HEK293 (cell line): Measurements from ENCODE around the gene AFAP1L2.

Experiments used
- CTCF ChIA-PET: fragments of 350-600 bp; formaldehyde crosslinking; extraction: SDS; loops from one replicate; lab custom pipeline; 2021; ENCODE audit warnings: antibody characterized with exemption; lab: Yijun Ruan, JAX
- POLR2A ChIA-PET: fragments of 300-600 bp; formaldehyde crosslinking; extraction: SDS; loops from one replicate; lab custom pipeline; 2020; ENCODE audit warnings: antibody characterized with exemption, inconsistent platforms; lab: Yijun Ruan, JAX
- H3K27ac ChIP-seq: fragments of 200-500 bp; sonication (Bioruptor generic); 2 replicates; pipeline ENCODE4 v1.5.1; 2014; ENCODE audit warnings: low read depth, low read length, control low read depth, inconsistent platforms; ENCODE audit errors: extremely low read depth
- H3K36me3 ChIP-seq, 2 experiments: fragments of 200-500 bp in 1 of 2; sonication (Bioruptor generic) in 1 of 2; 1 replicate in 1 of 2; 2 replicates in 1 of 2; pipeline ENCODE4 v1.5.1; 2014 to 2017; ENCODE audit warnings: inconsistent platforms in 2 of 2, low read length in 2 of 2; ENCODE audit not compliant: control insufficient read depth in 2 of 2, insufficient read depth in 1 of 2
- H3K4me1 ChIP-seq: fragments of 200-500 bp; sonication (Bioruptor generic); 2 replicates; pipeline ENCODE4 v1.5.1; 2014; ENCODE audit warnings: mild to moderate bottlenecking, low read length, inconsistent platforms; ENCODE audit not compliant: control insufficient read depth, insufficient read depth
- H3K4me3 ChIP-seq: 2 replicates; pipeline ENCODE4 v1.5.1; 2011; ENCODE audit warnings: low read depth, mild to moderate bottlenecking, control low read depth, low read length, moderate library complexity
- H3K9me3 ChIP-seq: fragments of 200-500 bp; sonication (Bioruptor generic); 2 replicates; pipeline ENCODE4 v1.5.1; 2014; ENCODE audit warnings: low read depth, low read length, inconsistent platforms; ENCODE audit not compliant: control insufficient read depth, insufficient read depth
- ATF2 ChIP-seq: fragments of 450-650 bp; formaldehyde crosslinking; IDR thresholded peaks from 2 replicates; pipeline ENCODE4 v1.5.1; 2016; ENCODE audit warnings: missing biosample characterization, missing genetic modification characterization, low read depth
- FEZF1 ChIP-seq: fragments of 450-650 bp; formaldehyde crosslinking; IDR thresholded peaks from 2 replicates; pipeline ENCODE4 v1.5.1; 2016; ENCODE audit warnings: missing biosample characterization, missing genetic modification characterization
- MYNN ChIP-seq: fragments of 450-650 bp; formaldehyde crosslinking; IDR thresholded peaks from 2 replicates; pipeline ENCODE4 v1.5.1; 2016; ENCODE audit warnings: missing biosample characterization, missing genetic modification characterization, borderline replicate concordance
- RBAK ChIP-seq: fragments of 450-650 bp; formaldehyde crosslinking; IDR thresholded peaks from 2 replicates; pipeline ENCODE4 v1.5.1; 2016; ENCODE audit warnings: missing biosample characterization, missing genetic modification characterization
- SP3 ChIP-seq: fragments of 450-650 bp; formaldehyde crosslinking; IDR thresholded peaks from 2 replicates; pipeline ENCODE4 v1.5.1; 2016; ENCODE audit warnings: missing biosample characterization, missing genetic modification characterization
- TSHZ1 ChIP-seq: fragments of 450-650 bp; formaldehyde crosslinking; IDR thresholded peaks from 2 replicates; pipeline ENCODE4 v1.5.1; 2016; ENCODE audit warnings: missing biosample characterization, missing genetic modification characterization, borderline replicate concordance
- ZBTB11 ChIP-seq: fragments of 450-650 bp; formaldehyde crosslinking; conservative IDR thresholded peaks from 2 replicates; pipeline ENCODE4 v1.5.1; 2016; ENCODE audit warnings: low read depth, missing biosample characterization, missing genetic modification characterization
- ZBTB44 ChIP-seq: fragments of 450-650 bp; IDR thresholded peaks from 2 replicates; pipeline ENCODE4 v1.5.1; 2018; ENCODE audit warnings: missing biosample characterization, mild to moderate bottlenecking, missing genetic modification characterization
- ZFP69B ChIP-seq: fragments of 450-650 bp; formaldehyde crosslinking; IDR thresholded peaks from 2 replicates; pipeline ENCODE4 v1.5.1; 2016; ENCODE audit warnings: missing biosample characterization, missing genetic modification characterization
- ZIC2 ChIP-seq: fragments of 450-650 bp; formaldehyde crosslinking; IDR thresholded peaks from 2 replicates; pipeline ENCODE4 v1.5.1; 2016; ENCODE audit warnings: missing biosample characterization, missing genetic modification characterization
- ZNF121 ChIP-seq: fragments of 450-650 bp; formaldehyde crosslinking; IDR thresholded peaks from 2 replicates; pipeline ENCODE4 v1.5.1; 2016; ENCODE audit warnings: missing biosample characterization, missing genetic modification characterization
- ZNF146 ChIP-seq: fragments of 450-650 bp; formaldehyde crosslinking; IDR thresholded peaks from 2 replicates; pipeline ENCODE4 v1.5.1; 2016; ENCODE audit warnings: missing biosample characterization, missing genetic modification characterization
- ZNF148 ChIP-seq: fragments of 450-650 bp; formaldehyde crosslinking; IDR thresholded peaks from 2 replicates; pipeline ENCODE4 v1.5.0; 2017; ENCODE audit warnings: missing biosample characterization, missing genetic modification characterization, borderline replicate concordance
- ZNF155 ChIP-seq: fragments of 450-650 bp; formaldehyde crosslinking; IDR thresholded peaks from 2 replicates; pipeline ENCODE4 v1.5.1; 2016; ENCODE audit warnings: missing biosample characterization, missing genetic modification characterization
- ZNF211 ChIP-seq: fragments of 450-650 bp; formaldehyde crosslinking; IDR thresholded peaks from 2 replicates; pipeline ENCODE4 v1.5.1; 2016; ENCODE audit warnings: low read depth, missing biosample characterization, missing genetic modification characterization
- ZNF214 ChIP-seq: fragments of 450-650 bp; formaldehyde crosslinking; IDR thresholded peaks from 2 replicates; pipeline ENCODE4 v1.5.1; 2017; ENCODE audit warnings: missing biosample characterization, mild to moderate bottlenecking, missing genetic modification characterization, borderline replicate concordance
- ZNF266 ChIP-seq: fragments of 450-650 bp; formaldehyde crosslinking; IDR thresholded peaks from 2 replicates; pipeline ENCODE4 v1.5.1; 2016; ENCODE audit warnings: missing biosample characterization, missing genetic modification characterization, low read depth
- ZNF350 ChIP-seq: fragments of 450-650 bp; formaldehyde crosslinking; IDR thresholded peaks from 2 replicates; pipeline ENCODE4 v1.5.0; 2017; ENCODE audit warnings: missing biosample characterization, mild to moderate bottlenecking, missing genetic modification characterization
- ZNF416 ChIP-seq: fragments of 450-650 bp; formaldehyde crosslinking; IDR thresholded peaks from 2 replicates; pipeline ENCODE4 v1.5.1; 2016; ENCODE audit warnings: missing biosample characterization, missing genetic modification characterization
- ZNF544 ChIP-seq: fragments of 450-650 bp; formaldehyde crosslinking; IDR thresholded peaks from 2 replicates; pipeline ENCODE4 v1.5.0; 2017; ENCODE audit warnings: missing biosample characterization, missing genetic modification characterization
- ZNF837 ChIP-seq: fragments of 450-650 bp; formaldehyde crosslinking; IDR thresholded peaks from 2 replicates; pipeline ENCODE4 v1.5.1; 2016; ENCODE audit warnings: missing biosample characterization, missing genetic modification characterization
- ZSCAN5A ChIP-seq: fragments of 450-650 bp; formaldehyde crosslinking; IDR thresholded peaks from 2 replicates; pipeline ENCODE4 v1.5.1; 2016; ENCODE audit warnings: missing biosample characterization, missing genetic modification characterization

AFAP1L2 gene

GRCh38 chr10:114385557-114385956 is 18.7 kb downstream of the AFAP1L2 start:
- Histone ChIP-seq H3K36me3 (no peaks in the 10 kb centered on the region), H3K9me3 (no peaks in the 10 kb centered on the region), H3K27ac (no peak overlapping the region), H3K4me3 (no peak overlapping the region), H3K4me1 (no peaks in the 10 kb centered on the region)
- TF ChIP-seq ZNF146 (tag by site-specific recombination) = no peak
- TF ChIP-seq FEZF1 (tag by site-specific recombination) = no peak
- no peak for TF ChIP-seq ZIC2
- TF ChIP-seq SP3 = no peak
- no peak for TF ChIP-seq ZNF214
- TF ChIP-seq MYNN = no peak
- TF ChIP-seq ZBTB11 = no peak
- TF ChIP-seq ZBTB44 = no peak
- no peak for TF ChIP-seq ZNF155 (tag by site-specific recombination)
- TF ChIP-seq ZNF350 (tag by site-specific recombination) = no peak
- TF ChIP-seq ZNF121 (tag by site-specific recombination) = no peak
- ChIA-PET CTCF (interaction anchor here (0.6 to 3.3 kb wide), 3 partner anchors 58 to 82 kb away, joined by 3 to 13 read pairs (median 3); no protein-coding TSS in a partner anchor), POLR2A (no interaction called here)

GRCh38 chr10:114384601-114385000 is 19.7 kb downstream of the AFAP1L2 start:
- Histone ChIP-seq H3K27ac (no peak overlapping the region), H3K36me3 (no peaks in the 10 kb centered on the region), H3K9me3 (no peaks in the 10 kb centered on the region), H3K4me1 (no peaks in the 10 kb centered on the region), H3K4me3 (no peak overlapping the region)
- CTCF ChIA-PET = no interaction called here
- POLR2A ChIA-PET = no interaction called here
- TF ChIP-seq ZNF148 (tag by site-specific recombination) (no peak), ZNF211 (no peak), ATF2 (tag by site-specific recombination) (no peak), TSHZ1 (tag by site-specific recombination) (no peak), RBAK (tag by site-specific recombination) (no peak), ZFP69B (tag by site-specific recombination) (no peak), ZSCAN5A (tag by site-specific recombination) (no peak), ZNF416 (tag by site-specific recombination) (no peak), ZNF214 (no peak), ZNF155 (tag by site-specific recombination) (no peak), ZNF837 (tag by site-specific recombination) (no peak), ZNF544 (tag by site-specific recombination) (no peak), ZNF266 (tag by site-specific recombination) (no peak)
